ENCODE data around the gene GSAP. TPM values are rescaled to one million over a fixed set of nuclear protein-coding genes. Genes with fewer than 3 reads are reported as not detected.

Gene GSAP
- total and polyA plus RNA-seq, 5 experiments from 2014 or later, result 5.9 to 25.8 (median 7.8) TPM

DNA sequence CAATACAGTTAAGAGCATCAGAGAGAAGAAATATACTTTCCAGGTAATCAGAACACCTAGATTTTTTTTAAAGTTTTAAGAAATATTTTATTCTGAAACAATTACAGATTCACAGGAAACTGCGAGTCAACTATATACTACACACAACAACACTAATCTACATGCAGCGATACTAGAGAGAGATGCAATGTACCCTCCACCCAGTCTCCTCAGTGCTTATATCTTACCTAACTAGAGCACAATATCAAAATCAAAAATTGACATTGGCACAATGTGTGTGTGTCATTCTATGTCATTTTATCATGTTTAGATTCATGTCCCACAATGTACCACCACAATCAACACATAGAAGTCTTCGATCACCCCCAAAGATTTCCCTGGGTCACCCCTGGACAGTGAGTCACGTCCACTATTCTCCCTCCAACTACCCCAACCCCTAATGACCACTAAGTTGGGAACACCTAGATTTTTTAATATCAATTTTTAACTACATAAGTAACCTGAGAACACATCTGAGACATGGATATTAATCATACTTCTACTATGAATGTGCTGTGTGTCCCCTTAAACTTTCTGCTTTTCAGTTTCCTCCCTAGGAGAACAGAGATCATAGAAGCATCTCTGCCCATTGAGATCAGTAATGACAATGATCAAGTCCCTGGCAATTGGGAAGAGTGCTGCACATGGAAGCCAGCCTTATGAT is 86.5 kb downstream of the GSAP start:
- Mint-ChIP-seq H3K4me1 (peaks cover 29 to 73% (median 49%) of the 10 kb centered on the region in 4 donors), H3K27ac (peak overlapping the region in 3 of 10 donors; percentile 23 to 80 (median 78)), H3K36me3 (peaks cover 0 to 18% (median 6%) of the 10 kb centered on the region in 3 donors), H3K4me3 (peak overlapping the region in 3 of 10 donors; percentile 1 to 38 (median 28)), H3K9me3 (no peaks in the 10 kb centered on the region), H3K27me3 (no peaks in the 10 kb centered on the region)
- no peak for DNase-seq
- POLR2A ChIA-PET, result no interaction called here
- no peak for ATAC-seq

DNA sequence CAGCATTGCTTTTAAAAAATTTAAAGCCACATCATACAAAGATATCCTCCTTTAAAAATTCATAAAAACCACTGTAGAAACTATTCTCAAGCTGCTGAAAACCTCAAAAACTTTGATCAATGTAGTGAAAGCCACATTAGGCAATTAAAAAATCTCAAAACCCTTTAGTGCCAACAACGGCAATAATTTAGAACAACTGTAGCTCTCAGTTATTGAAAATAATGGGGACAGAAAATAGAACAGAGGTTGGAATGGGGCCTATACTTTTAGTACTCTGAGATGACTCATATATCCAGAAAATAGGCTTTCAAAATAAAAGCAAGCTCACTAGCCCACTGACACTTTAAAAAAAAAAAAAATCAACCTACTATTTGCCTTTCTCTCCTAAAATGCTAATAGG is 87.5 kb downstream of the GSAP start:
- peaks cover 0 to 21% (median 3%) of the 10 kb centered on the region in 3 donors for H3K36me3 Mint-ChIP-seq
- peaks cover 29 to 67% (median 49%) of the 10 kb centered on the region in 4 donors for H3K4me1 Mint-ChIP-seq
- POLR2A ChIA-PET, result no interaction called here
- H3K27ac Mint-ChIP-seq, result peak overlapping the region in 4 of 10 donors; percentile 39 to 89 (median 81)
- no peak for DNase-seq
- no peaks in the 10 kb centered on the region for H3K9me3 Mint-ChIP-seq
- H3K27me3 Mint-ChIP-seq, result no peaks in the 10 kb centered on the region
- peak overlapping the region; percentile 47 to 75 (median 62) for H3K4me3 Mint-ChIP-seq
- ATAC-seq, result peak in 1 of 2 donors; percentile 61

DNA sequence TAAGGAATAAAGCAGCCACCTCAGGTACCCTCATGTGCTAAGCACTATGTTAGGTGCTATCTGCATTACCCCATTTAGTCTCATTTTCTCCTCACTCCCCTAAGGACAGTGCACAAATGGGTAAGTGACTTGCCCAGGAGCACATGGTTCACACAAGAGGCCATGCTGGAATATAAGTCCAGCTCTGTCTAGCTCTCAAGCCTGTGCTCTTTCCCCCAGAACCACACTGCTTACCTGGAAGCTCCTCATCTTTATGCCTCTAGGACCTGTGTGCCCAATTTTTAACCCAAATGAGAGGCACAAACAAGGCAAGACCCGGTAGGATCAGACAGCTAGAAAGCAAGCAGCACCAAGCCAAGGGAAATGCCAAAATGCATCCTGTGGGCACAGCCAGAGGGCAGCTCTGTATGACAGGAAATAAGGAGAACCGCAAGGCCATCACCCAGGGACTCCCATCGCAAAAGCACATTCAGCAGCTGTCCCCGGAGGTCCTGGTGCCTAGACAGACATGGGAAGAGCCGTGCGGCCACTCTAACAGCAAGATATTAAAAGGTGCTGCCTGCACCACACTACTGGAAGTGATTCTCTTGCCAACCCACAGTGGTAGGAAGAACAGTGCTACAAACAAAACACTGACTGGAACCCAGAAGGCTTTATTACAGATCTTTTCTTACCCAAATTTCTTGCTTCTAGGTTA is 88.1 kb downstream of the GSAP start:
- Mint-ChIP-seq H3K27ac (peak overlapping the region in 9 of 10 donors; percentile 9 to 89 (median 39)), H3K27me3 (no peaks in the 10 kb centered on the region), H3K4me3 (peak overlapping the region; percentile 34 to 75 (median 62)), H3K36me3 (peaks cover 0 to 26% (median 3%) of the 10 kb centered on the region in 3 donors), H3K9me3 (no peaks in the 10 kb centered on the region), H3K4me1 (peaks cover 29 to 62% (median 49%) of the 10 kb centered on the region in 4 donors)
- DNase-seq (peak in 6 of 10 donors; percentile 4 to 43 (median 24)), ATAC-seq (peak; percentile 58 to 68)
- POLR2A ChIA-PET, result no interaction called here

DNA sequence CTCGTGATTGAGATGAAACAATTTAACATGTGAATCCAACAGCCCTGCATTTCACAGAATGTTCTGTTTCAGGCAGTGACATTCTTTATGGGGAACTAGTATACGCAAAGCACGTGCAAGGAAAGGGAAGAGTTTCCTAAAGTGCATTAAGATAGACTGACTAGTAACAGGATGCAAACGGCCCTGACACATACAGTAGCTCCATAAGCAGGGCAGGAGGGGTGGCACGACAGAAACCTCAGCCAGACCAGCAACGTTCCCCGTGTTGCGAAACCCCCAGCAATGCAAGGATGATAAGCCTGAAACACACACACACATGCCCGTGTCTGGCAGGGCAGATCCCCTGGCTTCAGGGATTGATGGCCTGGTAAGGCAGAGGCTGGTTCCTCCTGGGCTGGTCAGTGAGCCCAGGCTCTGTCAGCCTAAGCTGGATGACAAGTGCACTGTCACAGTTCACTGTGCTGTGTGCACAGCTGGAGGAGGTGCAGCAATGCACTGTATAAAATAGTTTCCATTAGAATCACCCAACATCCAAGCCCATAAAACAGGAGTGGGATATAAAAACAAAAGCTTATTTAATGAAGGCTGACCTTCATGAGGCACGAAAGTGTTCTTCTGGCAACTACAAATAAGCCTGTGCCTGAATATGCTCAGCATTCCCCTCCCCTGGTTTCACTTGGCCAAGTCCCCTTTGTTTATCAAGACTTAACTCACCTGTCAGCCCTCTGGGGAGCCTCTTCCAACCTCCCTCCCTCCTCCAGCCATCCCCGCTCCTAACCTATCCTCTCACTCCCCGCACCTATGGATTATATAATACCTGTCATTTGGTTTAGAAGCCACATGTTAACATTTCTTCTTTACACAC is 88.8 kb downstream of the GSAP start:
- H3K27ac Mint-ChIP-seq, result peak overlapping the region in 3 of 10 donors; percentile 39 to 84 (median 64)
- H3K9me3 Mint-ChIP-seq, result no peaks in the 10 kb centered on the region
- H3K4me3 Mint-ChIP-seq, result peak overlapping the region in 6 of 10 donors; percentile 15 to 75 (median 70)
- peaks cover 0 to 29% (median 5%) of the 10 kb centered on the region in 3 donors for H3K36me3 Mint-ChIP-seq
- no peak for DNase-seq
- POLR2A ChIA-PET, result no interaction called here
- H3K4me1 Mint-ChIP-seq, result peaks cover 29 to 60% (median 49%) of the 10 kb centered on the region in 4 donors
- ATAC-seq, result no peak
- no peaks in the 10 kb centered on the region for H3K27me3 Mint-ChIP-seq

DNA sequence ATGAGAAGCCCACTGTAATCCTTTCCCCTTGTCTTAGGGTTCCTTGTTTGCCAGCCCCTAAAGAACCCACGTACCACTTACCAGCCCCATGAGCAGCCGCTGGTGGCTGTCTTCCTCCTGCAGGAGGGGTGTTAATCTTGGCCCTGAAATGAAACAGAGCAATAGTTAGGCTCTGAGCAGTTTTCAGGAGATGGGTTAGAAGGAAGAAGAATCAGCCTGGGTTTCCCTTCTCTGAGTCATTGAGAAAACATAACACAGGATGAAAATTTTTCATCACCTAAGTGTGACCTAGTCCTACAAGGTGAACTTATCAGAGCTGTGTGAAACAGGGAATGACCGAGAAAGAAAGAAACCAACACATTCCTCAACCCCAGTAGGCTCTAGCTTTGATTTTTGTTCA is 90.0 kb downstream of the GSAP start:
- Mint-ChIP-seq H3K27ac (no peak overlapping the region), H3K4me1 (peaks cover 27 to 50% (median 40%) of the 10 kb centered on the region in 4 donors), H3K4me3 (no peak overlapping the region), H3K27me3 (no peaks in the 10 kb centered on the region), H3K9me3 (no peaks in the 10 kb centered on the region), H3K36me3 (peaks cover 0 to 40% (median 12%) of the 10 kb centered on the region in 3 donors)
- ATAC-seq (no peak), DNase-seq (no peak)
- POLR2A ChIA-PET, result interaction anchor here (0.6 kb wide), 1 partner anchor 229 kb away, joined by 3 read pairs; no protein-coding TSS in a partner anchor

DNA sequence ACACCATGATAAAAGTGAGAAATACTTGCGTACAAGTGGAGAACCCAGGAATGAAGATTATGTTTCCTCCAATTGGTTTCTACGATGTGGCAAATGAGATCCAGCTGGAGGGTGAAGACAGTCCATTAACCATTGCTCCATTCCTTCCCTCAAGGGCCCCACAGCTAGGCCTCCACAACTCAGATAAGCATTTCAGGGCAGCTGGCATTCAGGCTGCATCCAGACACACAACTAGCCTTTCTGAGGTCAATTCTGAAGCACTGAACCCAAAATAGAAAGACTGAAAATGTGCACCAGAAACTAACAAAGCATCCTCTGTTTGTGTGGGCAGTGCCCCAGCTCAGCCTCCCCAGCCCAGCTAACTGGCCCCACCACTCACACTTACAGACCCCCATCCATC is 94.8 kb downstream of the GSAP start:
- peak overlapping the region in 1 of 10 donors; percentile 12 for H3K4me3 Mint-ChIP-seq
- POLR2A ChIA-PET, result no interaction called here
- H3K27ac Mint-ChIP-seq, result peak overlapping the region in 2 of 10 donors; percentile 18 to 44
- peaks cover 21 to 77% (median 51%) of the 10 kb centered on the region in 3 donors for H3K36me3 Mint-ChIP-seq
- H3K4me1 Mint-ChIP-seq, result peaks cover 0 to 12% (median 2%) of the 10 kb centered on the region in 4 donors
- ATAC-seq (no peak), DNase-seq (no peak)
- no peaks in the 10 kb centered on the region for H3K27me3 Mint-ChIP-seq
- H3K9me3 Mint-ChIP-seq, result peaks cover 0 to 6% (median 0%) of the 10 kb centered on the region in 9 donors

DNA sequence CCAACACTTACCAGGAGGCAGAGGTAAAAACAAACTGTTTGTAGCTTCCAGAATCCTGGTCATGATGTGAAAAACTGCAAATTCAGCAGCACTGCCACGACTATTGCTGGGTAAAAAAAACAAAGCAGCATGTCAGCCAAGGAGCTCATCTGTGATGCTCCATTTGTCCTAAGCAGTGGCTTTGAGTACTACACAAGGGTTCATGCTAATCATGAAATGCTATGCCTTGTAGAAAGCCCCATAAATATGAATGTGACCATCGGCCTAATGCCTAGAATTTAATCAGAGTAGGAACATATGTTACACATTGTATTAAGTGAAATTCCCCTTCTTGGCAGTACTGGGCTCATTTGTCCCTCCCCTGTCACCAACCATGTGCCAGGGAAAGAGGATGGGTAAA is 95.4 kb downstream of the GSAP start:
- Mint-ChIP-seq H3K9me3 (peaks cover 0 to 6% (median 0%) of the 10 kb centered on the region in 9 donors), H3K27me3 (no peaks in the 10 kb centered on the region), H3K27ac (peak overlapping the region in 1 of 10 donors; percentile 53), H3K4me1 (peaks cover 0 to 7% (median 2%) of the 10 kb centered on the region in 4 donors), H3K36me3 (peaks cover 24 to 76% (median 50%) of the 10 kb centered on the region in 3 donors), H3K4me3 (no peak overlapping the region)
- ATAC-seq, result no peak
- DNase-seq, result no peak
- POLR2A ChIA-PET, result no interaction called here

DNA sequence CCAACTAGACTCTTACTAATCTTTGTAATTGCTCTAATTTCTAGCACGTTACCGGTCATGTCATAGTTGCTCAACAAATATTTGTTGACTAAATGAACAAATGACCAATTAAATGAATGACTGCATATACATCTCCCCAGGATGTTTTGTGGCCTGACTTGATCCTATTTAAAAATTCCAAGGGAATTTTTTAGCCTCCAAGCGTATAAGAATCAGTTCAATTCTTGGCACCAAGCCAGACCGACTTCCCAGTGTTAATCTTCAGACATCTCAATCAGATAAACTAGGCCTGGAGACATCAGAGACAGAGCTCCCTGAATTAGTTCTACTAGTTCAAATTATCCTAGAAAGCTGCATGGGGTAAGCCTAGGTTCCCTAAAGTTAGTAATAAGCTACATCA is 96.0 kb downstream of the GSAP start:
- H3K36me3 Mint-ChIP-seq, result peaks cover 28 to 78% (median 50%) of the 10 kb centered on the region in 3 donors
- POLR2A ChIA-PET, result no interaction called here
- H3K27me3 Mint-ChIP-seq, result no peaks in the 10 kb centered on the region
- peaks cover 0 to 6% (median 0%) of the 10 kb centered on the region in 9 donors for H3K9me3 Mint-ChIP-seq
- peaks cover 0 to 6% (median 2%) of the 10 kb centered on the region in 4 donors for H3K4me1 Mint-ChIP-seq
- H3K27ac Mint-ChIP-seq, result peak overlapping the region in 1 of 10 donors; percentile 53
- no peak for DNase-seq
- H3K4me3 Mint-ChIP-seq, result no peak overlapping the region
- ATAC-seq, result no peak

DNA sequence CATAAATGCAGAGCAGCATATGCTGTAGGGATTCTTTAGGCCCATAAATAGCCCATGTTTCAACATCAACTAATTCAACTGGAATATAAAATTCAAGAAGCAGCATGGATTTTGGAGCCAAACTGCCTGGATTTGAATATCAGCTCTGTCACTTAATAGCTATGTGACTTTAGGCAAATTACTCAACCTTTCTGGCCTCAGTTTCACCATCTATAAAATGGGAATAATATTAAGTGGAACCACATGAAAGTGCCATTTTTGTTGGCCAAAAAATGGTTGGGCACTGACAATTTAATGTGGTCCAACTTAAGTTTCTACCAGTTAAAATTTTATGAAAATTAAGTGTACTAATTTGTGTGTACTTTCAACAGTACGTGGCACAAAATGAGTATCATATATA is 98.1 kb downstream of the GSAP start:
- POLR2A ChIA-PET, result no interaction called here
- Mint-ChIP-seq H3K27me3 (no peaks in the 10 kb centered on the region), H3K27ac (no peak overlapping the region), H3K4me3 (no peak overlapping the region), H3K9me3 (peaks cover 0 to 6% (median 0%) of the 10 kb centered on the region in 9 donors), H3K4me1 (peaks cover 0 to 6% (median 2%) of the 10 kb centered on the region in 4 donors), H3K36me3 (peaks cover 33 to 84% (median 61%) of the 10 kb centered on the region in 3 donors)
- no peak for DNase-seq
- ATAC-seq, result no peak

DNA sequence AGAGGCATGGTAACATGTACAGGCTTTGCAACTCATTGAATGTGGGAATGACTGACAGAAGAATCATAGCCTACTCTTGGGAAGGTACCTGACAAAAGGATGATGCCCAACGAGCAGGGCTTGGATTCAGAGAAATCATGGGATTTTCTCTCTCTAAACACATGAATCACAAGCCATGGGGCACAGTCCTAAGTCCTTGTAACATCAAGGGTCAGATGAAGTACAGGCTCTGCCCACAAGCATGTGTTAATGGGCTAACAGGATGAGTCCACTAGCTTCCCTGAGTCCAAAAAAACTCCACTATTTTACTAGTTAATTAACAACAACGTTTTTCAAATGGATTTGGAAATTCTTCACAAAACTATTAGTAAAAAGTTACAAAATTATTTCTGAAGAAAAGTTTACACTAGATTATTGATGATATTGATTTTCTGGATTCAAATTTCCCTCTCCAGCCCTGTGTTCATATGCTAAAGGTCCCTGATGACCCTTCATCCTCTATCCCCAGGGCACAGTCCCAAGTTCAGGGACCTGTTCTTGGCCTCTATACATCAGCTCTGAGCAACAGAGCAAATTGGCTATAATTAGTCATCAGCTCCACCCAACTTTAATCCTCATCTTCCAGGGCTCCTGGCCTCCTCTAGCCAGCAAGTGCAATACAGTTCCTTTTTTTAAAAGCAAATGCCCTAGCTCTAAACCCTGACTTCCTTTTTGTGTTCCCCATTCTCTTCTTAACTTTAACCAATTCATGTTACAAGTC is 99.8 kb downstream of the GSAP start:
- POLR2A ChIA-PET, result no interaction called here

DNA sequence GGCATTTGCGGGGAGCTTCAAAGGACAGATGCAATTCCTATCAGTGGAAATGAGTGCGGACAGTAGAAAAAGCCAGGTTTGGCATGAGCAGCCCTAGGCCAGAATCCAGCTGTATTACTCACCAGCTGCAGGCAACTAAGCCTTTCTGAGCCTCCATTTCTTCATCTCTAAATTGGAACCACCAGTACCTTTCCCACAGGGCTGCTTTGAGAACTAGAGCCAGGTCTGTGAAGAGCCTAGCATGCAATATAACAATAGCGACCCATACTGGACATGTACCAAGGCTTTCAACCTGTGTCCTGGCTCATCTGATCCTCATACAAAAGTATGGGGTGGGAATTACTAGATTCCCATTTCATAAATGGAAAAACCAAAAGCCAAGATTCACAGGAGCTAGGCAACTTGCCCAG is 101.0 kb downstream of the GSAP start:
- peaks cover 0 to 6% (median 0%) of the 10 kb centered on the region in 9 donors for H3K9me3 Mint-ChIP-seq

More for the DNA sequence above, 99.8 kb downstream of the GSAP start:
- H3K36me3 Mint-ChIP-seq, result peaks cover 33 to 89% (median 68%) of the 10 kb centered on the region in 3 donors
- H3K27me3 Mint-ChIP-seq, result no peaks in the 10 kb centered on the region
- peaks cover 0 to 6% (median 2%) of the 10 kb centered on the region in 4 donors for H3K4me1 Mint-ChIP-seq
- no peak overlapping the region for H3K4me3 Mint-ChIP-seq
- peaks cover 0 to 6% (median 0%) of the 10 kb centered on the region in 9 donors for H3K9me3 Mint-ChIP-seq
- DNase-seq (no peak), ATAC-seq (no peak)
- peak overlapping the region in 1 of 10 donors; percentile 1 for H3K27ac Mint-ChIP-seq

More for the DNA sequence above, 101.0 kb downstream of the GSAP start:
- DNase-seq, result no peak
- Mint-ChIP-seq H3K27me3 (no peaks in the 10 kb centered on the region), H3K36me3 (peaks cover 37 to 90% (median 73%) of the 10 kb centered on the region in 3 donors), H3K4me3 (no peak overlapping the region), H3K4me1 (peaks cover 0 to 6% (median 2%) of the 10 kb centered on the region in 4 donors), H3K27ac (peak overlapping the region in 1 of 10 donors; percentile 39)
- POLR2A ChIA-PET, result no interaction called here
- ATAC-seq, result no peak
